Tibial nerve (tissue), 4 donors: ENCODE results near the gene FEM1C. TPM values are rescaled to one million over a fixed set of nuclear protein-coding genes. Genes with fewer than 3 reads are reported as not detected.
A peak's percentile ranks its signal among the peaks of the same experiment; 100 is the strongest.
"Not testable (repeated sequence)": the region's sequence is repeated elsewhere in the genome, so short reads cannot be mapped to it uniquely, and the experiment has no call there.

Source experiments
- DNase-seq, 2 donors: peaks; one replicate each; pipeline ENCODE4 v3.0.0-alpha.2; 2019; ENCODE audit warnings: low spot score in 2 of 2
- H3K27ac ChIP-seq, 4 donors: fragments of 200-600 bp; sonication (generic) in 3 of 4; one replicate each; pipeline ENCODE4 v1.5.1; 2017 to 2019; ENCODE audit warnings: mild to moderate bottlenecking in 1 of 4
- H3K27me3 ChIP-seq, 2 donors: fragments of 200-600 bp; sonication (generic) in 1 of 2; one replicate each; pipeline versions ENCODE4 v1.5.1 to v1.6.0; 2017 to 2019
- H3K36me3 ChIP-seq, 3 donors: fragments of 200-600 bp; sonication (generic); one replicate each; pipeline ENCODE4 v1.5.1; 2018 to 2019
- H3K4me1 ChIP-seq, 4 donors: fragments of 200-600 bp; sonication (generic) in 3 of 4; one replicate each; pipeline ENCODE4 v1.5.1; 2017 to 2019
- H3K4me3 ChIP-seq, 4 donors: fragments of 200-600 bp; sonication (generic) in 3 of 4; one replicate each; pipeline ENCODE4 v1.5.1; 2017 to 2019; ENCODE audit warnings: mild to moderate bottlenecking in 1 of 4, moderate library complexity in 1 of 4
- H3K9me3 ChIP-seq, 4 donors: fragments of 200-600 bp; sonication (generic) in 3 of 4; one replicate each; pipeline ENCODE4 v1.5.1; 2017 to 2019
- CTCF ChIP-seq, 5 experiments: fragments of 200-600 bp in 3 of 5; fragments of 450-650 bp in 2 of 5; sonication (generic) in 3 of 5; IDR thresholded peaks; one replicate each; pipeline ENCODE4 v1.5.1; 2016 to 2019; ENCODE audit warnings: antibody characterized with exemption in 5 of 5, mild to moderate bottlenecking in 3 of 5, moderate library complexity in 2 of 5
- EP300 ChIP-seq, 2 donors: sonication (generic); formaldehyde crosslinking; IDR thresholded peaks; one replicate each; pipeline ENCODE4 v1.6.1; 2017; ENCODE audit warnings: antibody characterized with exemption in 2 of 2, mild to moderate bottlenecking in 1 of 2
- POLR2A ChIP-seq, 2 donors: fragments of 450-650 bp; IDR thresholded peaks; one replicate each; pipeline ENCODE4 v1.6.1; 2017; ENCODE audit warnings: antibody characterized with exemption in 2 of 2, mild to moderate bottlenecking in 2 of 2, moderate library complexity in 2 of 2
- WGBS, 2 donors: methylation state at CpG; one replicate each; pipeline ENCODE4 v1.1.5; 2018; 5-methylcytosine and 5-hydroxymethylcytosine counted together
- total RNA-seq, 4 donors: library from RNA; depleted of rRNA; stranded (reverse); fragments of >200 nt; gene quantifications; one replicate each; pipeline ENCODE4 v1.1.0, GENCODE V29; 2016

The FEM1C gene
- total RNA-seq, 4 donors from 2014 or later = 16.9 to 24.5 (median 20.3) TPM

- H3K27ac ChIP-seq = no peak overlapping the region
- H3K36me3 ChIP-seq = no peaks in the 10 kb centered on the region
- TF ChIP-seq CTCF (IDR thresholded peaks at IDR 0.05) (no peak), POLR2A (IDR thresholded peaks at IDR 0.05) (no peak), EP300 (IDR thresholded peaks at IDR 0.05) (no peak)
- WGBS, 2 donors = 86 to 90% methylated on average over 2 of the region's 2 CpGs
- DNase-seq = no peak
- H3K27me3 ChIP-seq = no peaks in the 10 kb centered on the region
- no peak overlapping the region for H3K4me3 ChIP-seq
- no peaks in the 10 kb centered on the region for H3K4me1 ChIP-seq
- H3K9me3 ChIP-seq = no peaks in the 10 kb centered on the region
These were observed 57.8 kb downstream of the FEM1C start for GRCh38 chr5:115486728-115487127.

DNA sequence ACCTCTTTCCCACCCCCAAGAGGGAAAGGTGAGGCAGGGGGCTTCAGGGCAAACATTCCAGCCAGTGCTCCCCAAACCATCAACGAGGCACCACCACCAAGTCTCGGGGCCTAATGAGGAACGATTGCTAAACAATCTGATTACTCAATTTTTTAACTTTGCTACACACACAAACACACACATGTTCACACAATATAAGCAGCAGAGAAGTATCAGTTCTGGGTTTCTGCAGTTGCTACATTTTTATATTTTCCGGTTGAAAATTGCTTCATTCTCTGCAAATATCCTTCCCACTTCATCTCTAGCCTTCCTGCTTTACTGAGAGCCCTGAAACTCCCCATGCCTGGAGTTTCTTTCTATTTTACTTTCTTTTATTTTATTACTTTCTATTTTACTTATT lies 60.2 kb downstream of the FEM1C start:
- H3K9me3 ChIP-seq = no peaks in the 10 kb centered on the region
- DNase-seq = no peak
- no peaks in the 10 kb centered on the region for H3K4me1 ChIP-seq
- H3K36me3 ChIP-seq = no peaks in the 10 kb centered on the region
- H3K27ac ChIP-seq = no peak overlapping the region
- H3K4me3 ChIP-seq = no peak overlapping the region
- no peaks in the 10 kb centered on the region for H3K27me3 ChIP-seq
- WGBS, 2 donors = 81 to 86% methylated on average over 4 of the region's 4 CpGs
- peak in 1 of 2 donors; percentile 56 for TF ChIP-seq EP300 (IDR thresholded peaks at IDR 0.05)
- TF ChIP-seq CTCF (IDR thresholded peaks at IDR 0.05) = no peak
- TF ChIP-seq POLR2A (IDR thresholded peaks at IDR 0.05) = no peak

DNA sequence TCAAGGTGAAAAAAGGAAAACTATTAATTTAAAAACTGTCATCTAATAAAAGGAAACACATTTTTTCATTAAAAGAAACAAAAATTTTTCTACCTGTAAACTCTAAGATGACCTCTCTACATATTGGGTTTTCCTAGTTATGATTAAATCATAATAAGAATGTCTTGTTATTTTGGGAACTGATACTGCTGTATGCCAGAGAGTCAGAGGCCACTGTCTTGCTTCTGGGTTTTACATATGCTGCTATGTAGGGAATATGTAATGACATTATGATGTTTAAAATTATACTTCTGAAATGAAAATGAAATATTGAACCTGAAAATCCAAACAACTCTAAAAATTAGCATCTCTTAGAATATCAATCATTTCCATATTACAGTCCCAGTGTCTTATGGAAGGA lies 63.7 kb downstream of the FEM1C start:
- TF ChIP-seq EP300 (IDR thresholded peaks at IDR 0.05) (no peak), CTCF (IDR thresholded peaks at IDR 0.05) (no peak), POLR2A (IDR thresholded peaks at IDR 0.05) (no peak)
- no peaks in the 10 kb centered on the region for H3K36me3 ChIP-seq
- no peaks in the 10 kb centered on the region for H3K9me3 ChIP-seq
- H3K4me3 ChIP-seq = no peak overlapping the region
- H3K27me3 ChIP-seq = no peaks in the 10 kb centered on the region
- DNase-seq = no peak
- no peak overlapping the region for H3K27ac ChIP-seq
- no peaks in the 10 kb centered on the region for H3K4me1 ChIP-seq

GRCh38 chr5:115480271-115480670 lies 64.3 kb downstream of the FEM1C start:
- no peak overlapping the region for H3K27ac ChIP-seq
- TF ChIP-seq POLR2A (IDR thresholded peaks at IDR 0.05) (no peak), EP300 (IDR thresholded peaks at IDR 0.05) (no peak), CTCF (IDR thresholded peaks at IDR 0.05) (no peak)
- no peaks in the 10 kb centered on the region for H3K9me3 ChIP-seq
- WGBS, 2 donors = 69 to 89% methylated on average over 4 of the region's 4 CpGs
- H3K4me1 ChIP-seq = no peaks in the 10 kb centered on the region
- H3K27me3 ChIP-seq = no peaks in the 10 kb centered on the region
- H3K4me3 ChIP-seq = no peak overlapping the region
- no peaks in the 10 kb centered on the region for H3K36me3 ChIP-seq
- no peak for DNase-seq

GRCh38 chr5:115479166-115479873 lies 65.3 kb downstream of the FEM1C start:
- H3K4me1 ChIP-seq, DNase-seq, H3K27ac ChIP-seq, H3K4me3 ChIP-seq, H3K27me3 ChIP-seq, H3K36me3 ChIP-seq, H3K9me3 ChIP-seq: not testable (repeated sequence)
- 77 to 86% methylated on average over 2 of the region's 2 CpGs for WGBS, 2 donors

- no peaks in the 10 kb centered on the region for H3K9me3 ChIP-seq
- no peaks in the 10 kb centered on the region for H3K4me1 ChIP-seq
- no peaks in the 10 kb centered on the region for H3K27me3 ChIP-seq
- no peak overlapping the region for H3K4me3 ChIP-seq
- DNase-seq = no peak
- TF ChIP-seq POLR2A (IDR thresholded peaks at IDR 0.05) = no peak
- no peak for TF ChIP-seq CTCF (IDR thresholded peaks at IDR 0.05)
- TF ChIP-seq EP300 (IDR thresholded peaks at IDR 0.05) = no peak
- no peaks in the 10 kb centered on the region for H3K36me3 ChIP-seq
- no peak overlapping the region for H3K27ac ChIP-seq
- 84 to 87% methylated on average over 2 of the region's 2 CpGs for WGBS, 2 donors
These were observed 66.3 kb downstream of the FEM1C start for GRCh38 chr5:115478281-115478680.
